ENCODE results near the gene ARHGEF10L.

DNA sequence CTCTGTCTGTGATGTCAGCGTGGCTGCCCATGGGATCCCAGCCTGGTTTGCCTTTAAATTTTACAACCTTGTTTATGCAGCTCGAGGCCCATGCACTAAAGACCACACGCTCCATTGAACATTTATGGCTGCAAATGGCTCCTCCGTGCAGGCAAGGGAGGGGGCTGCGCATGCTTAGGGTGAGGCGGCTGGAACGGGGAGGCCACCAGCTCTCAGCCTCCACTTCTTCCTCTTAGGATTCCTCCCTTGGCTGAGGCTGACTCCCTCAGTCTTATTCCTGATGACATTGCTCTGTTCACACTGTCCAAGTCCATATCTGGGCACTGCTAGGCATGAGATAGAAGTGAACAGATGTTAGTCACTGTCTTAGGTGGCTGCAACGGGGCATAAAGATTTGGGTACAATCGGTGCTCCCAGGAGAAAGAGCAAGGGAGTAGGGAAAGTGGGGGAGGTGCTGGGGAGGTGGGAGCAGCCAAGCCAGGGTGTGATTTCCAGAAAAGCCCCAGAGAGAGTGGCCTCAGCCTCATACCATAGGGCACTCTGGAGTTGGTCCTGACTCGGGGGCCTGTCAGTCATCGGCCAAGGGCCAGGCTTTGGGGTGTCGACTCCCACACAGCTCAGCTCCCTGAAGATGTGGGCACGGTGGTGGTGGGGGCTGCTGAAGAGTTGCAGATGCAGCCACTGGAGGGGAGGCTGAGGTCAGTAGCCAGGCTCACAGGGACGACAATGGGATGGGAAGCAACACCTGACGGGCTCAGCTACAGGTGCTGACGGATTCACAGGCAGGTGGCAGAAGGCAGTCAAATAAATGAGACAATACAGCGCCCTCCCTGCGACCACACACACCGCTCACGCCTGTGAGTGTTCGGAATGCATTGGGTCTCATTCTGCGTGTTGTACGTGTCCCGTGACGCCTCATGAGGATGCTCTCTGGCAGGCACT is 178.4 kb downstream of the ARHGEF10L start:
- TF ChIP-seq, protein P1, sequence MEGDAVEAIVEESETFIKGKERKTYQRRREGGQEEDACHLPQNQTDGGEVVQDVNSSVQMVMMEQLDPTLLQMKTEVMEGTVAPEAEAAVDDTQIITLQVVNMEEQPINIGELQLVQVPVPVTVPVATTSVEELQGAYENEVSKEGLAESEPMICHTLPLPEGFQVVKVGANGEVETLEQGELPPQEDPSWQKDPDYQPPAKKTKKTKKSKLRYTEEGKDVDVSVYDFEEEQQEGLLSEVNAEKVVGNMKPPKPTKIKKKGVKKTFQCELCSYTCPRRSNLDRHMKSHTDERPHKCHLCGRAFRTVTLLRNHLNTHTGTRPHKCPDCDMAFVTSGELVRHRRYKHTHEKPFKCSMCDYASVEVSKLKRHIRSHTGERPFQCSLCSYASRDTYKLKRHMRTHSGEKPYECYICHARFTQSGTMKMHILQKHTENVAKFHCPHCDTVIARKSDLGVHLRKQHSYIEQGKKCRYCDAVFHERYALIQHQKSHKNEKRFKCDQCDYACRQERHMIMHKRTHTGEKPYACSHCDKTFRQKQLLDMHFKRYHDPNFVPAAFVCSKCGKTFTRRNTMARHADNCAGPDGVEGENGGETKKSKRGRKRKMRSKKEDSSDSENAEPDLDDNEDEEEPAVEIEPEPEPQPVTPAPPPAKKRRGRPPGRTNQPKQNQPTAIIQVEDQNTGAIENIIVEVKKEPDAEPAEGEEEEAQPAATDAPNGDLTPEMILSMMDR (conservative IDR thresholded peaks at IDR 0.05), result no peak
- TF ChIP-seq EZH2 (IDR thresholded peaks at IDR 0.05; ENCODE audit: low read depth), result no peak
